Measurements from ENCODE around the gene MYO9B.

DNA sequence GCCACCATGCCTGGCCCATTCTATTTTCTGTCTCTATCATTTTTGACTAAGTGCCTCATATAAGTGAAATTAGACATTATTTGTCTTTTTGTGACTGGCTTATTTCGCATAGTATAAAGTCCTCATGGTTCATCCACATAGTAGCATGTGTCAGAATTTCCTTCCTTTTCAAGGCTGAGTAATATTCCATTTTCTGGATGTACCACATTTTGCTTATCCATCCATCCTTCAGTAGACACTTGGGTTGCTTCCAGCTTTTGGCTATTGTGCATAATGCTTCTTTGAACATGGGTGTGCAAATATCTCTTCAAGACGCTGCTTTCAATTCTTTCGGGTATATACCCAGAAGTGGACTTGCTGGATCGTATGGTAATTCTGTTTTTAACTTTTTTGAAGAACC is 88.1 kb downstream of the MYO9B start:
- TF ChIP-seq EZH2phosphoT487 (conservative IDR thresholded peaks at IDR 0.05; ENCODE audit: low read length): no peak
- TF ChIP-seq, protein P1, sequence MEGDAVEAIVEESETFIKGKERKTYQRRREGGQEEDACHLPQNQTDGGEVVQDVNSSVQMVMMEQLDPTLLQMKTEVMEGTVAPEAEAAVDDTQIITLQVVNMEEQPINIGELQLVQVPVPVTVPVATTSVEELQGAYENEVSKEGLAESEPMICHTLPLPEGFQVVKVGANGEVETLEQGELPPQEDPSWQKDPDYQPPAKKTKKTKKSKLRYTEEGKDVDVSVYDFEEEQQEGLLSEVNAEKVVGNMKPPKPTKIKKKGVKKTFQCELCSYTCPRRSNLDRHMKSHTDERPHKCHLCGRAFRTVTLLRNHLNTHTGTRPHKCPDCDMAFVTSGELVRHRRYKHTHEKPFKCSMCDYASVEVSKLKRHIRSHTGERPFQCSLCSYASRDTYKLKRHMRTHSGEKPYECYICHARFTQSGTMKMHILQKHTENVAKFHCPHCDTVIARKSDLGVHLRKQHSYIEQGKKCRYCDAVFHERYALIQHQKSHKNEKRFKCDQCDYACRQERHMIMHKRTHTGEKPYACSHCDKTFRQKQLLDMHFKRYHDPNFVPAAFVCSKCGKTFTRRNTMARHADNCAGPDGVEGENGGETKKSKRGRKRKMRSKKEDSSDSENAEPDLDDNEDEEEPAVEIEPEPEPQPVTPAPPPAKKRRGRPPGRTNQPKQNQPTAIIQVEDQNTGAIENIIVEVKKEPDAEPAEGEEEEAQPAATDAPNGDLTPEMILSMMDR (IDR thresholded peaks at IDR 0.05; ENCODE audit: insufficient read depth, low read length, poor library complexity, severe bottlenecking): no peak
